Stimulated activated CD4-positive, alpha-beta T cell treated with anti-CD3 and anti-CD28 coated beads, TNF-alpha, amount 100 ng/mL, for 48 hours (primary cell): ENCODE measurements around the gene CIAPIN1.
"Not testable (repeated sequence)": the region's sequence is repeated elsewhere in the genome, so short reads cannot be mapped to it uniquely, and the experiment has no call there.

Experiments
- DNase-seq, 3 donors: peaks; one replicate each; pipeline ENCODE4 v3.0.0-alpha.2; 2020; ENCODE audit warnings: low read depth in 3 of 3

CIAPIN1 gene

DNA sequence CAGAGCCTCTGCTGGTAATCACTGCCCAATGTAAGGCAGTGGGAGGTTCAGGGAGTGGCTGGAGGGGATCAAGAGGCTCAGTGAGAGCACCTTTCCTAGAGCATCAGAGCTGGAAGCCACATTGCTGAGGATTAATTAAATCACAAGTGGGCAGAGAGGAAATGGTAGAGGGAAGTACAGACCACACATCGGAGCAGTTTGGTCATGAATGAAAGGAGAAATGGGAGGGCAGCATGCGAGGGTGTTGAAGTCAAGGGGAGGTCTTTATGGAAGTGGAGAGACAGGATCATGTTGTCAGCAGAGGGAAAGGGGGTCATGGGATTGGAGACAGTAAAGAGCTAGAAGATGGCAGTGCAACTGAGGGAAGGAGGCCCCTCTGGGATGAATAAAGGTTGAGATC lies 40.3 kb downstream of the CIAPIN1 start:
- no peak for DNase-seq

DNA sequence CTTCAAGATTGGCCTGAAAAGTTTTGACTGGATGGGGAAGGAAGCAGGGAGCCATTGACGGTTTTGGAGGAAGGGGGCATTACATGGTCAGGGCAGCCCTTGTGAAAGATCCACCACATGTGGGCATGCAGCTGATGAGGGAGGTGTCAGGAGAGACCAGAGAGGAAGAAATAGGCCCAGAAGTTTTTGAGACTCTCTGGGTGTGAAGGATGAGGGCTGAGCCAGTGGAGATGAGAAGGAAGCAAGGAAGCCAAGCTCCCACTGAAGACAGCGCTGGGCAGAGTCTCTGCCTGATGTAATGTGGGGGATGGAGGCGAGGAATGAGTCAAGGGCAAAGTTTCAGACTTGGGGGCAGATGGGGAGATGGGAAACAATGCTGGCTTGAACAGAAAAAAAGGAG lies 42.1 kb downstream of the CIAPIN1 start:
- no peak for DNase-seq

DNA sequence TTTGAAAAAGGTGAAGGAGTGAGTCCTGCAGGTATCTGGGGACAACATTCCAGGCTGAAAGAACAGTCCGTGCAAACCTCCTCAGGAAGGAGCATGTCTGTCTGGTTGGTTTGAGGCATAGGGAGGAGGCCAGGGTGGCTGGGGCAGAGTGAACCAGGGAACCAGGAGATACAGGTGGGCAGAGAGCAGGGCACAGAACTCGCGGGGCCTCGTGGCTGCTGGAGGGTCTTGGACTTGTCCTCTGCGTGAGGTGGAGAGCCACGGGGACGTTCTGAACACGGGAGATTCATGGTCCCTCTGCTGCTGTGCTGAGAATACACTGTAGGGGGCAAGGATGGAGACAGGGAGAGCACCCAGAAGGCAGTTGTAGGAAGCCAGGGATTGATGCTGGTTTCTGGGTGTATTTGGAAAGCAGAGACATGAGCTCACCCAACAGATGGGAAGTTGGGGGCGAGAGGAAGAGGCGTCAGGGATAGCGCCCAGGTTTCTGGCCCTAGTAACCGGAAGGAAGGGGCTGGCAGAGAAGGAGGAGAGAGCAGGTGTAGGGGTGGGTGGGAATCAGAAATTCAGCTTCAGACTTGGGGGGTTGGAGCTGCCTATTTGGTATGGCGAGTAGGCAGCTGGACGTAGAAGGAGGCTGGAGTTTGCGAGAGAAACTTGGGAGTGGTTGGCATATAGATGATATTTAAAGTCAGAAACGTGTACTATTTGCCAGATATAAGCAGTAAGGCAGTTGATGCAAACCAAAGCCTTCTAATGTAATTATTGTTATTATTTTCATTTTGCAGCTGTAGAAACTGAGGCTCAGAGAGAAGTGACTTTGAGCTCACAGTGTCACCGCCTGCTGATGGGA lies 43.0 kb downstream of the CIAPIN1 start, which contains the start of gene CCL17:
TSS of gene CCL17 (plus strand) at position 803 of the 853 bp plus-strand sequence. CDS start 9,166 bp downstream, outside the sequence.
- no peak for DNase-seq

DNA sequence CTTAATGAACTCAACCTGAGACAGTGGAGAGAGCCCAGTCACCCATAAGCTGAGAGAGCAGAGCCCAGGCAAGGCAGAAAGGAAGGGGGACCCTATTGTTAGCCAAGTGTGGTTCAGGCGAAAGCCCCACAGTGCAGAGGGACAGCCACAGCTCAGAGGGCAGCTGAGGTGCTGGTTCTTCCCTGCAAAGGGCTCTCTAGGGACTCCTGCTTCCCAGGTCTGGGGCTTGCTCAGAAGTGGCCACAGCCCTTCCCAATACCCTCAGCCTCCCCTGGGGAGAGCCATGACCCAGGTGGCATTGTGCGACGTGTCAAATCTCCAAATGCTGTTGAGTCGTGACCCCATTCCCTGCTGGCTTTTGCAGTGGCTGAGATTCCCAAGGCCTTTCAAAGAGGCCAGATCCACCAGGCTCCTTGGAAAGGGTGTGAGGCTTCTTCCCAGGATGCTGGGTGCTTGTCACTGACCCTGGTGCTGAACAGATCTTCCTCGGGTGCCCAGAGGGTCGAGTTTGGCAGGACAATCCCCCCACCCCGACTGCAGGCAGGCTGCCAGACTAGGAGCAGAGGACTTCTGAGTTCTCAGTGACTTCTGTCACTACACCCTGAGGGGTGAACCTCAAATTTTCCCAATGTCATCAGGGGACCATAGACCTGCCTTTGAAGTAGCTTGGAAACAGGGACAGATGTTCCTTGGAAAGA lies 45.1 kb downstream of the CIAPIN1 start:
- no peak for DNase-seq

DNA sequence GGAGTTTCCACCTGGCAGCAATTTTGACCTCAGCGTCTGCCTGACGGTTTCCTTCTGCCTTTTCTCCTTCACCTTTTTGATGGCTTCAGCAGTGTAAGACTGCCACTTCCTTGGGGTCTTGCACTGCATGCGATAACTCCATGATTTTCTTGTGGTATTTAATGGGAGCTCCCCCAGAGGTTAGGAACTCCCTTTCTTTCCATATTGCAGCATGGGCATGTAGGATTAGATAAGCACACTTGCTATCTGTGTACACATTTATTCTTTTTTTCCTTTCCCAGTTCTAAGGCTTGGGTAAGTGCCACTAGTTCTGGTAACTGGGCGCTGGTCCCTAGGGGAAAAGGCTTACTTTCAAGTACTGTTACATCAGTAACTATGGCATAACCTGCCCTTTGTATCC lies 49.7 kb downstream of the CIAPIN1 start:
- not testable (repeated sequence) for DNase-seq

DNA sequence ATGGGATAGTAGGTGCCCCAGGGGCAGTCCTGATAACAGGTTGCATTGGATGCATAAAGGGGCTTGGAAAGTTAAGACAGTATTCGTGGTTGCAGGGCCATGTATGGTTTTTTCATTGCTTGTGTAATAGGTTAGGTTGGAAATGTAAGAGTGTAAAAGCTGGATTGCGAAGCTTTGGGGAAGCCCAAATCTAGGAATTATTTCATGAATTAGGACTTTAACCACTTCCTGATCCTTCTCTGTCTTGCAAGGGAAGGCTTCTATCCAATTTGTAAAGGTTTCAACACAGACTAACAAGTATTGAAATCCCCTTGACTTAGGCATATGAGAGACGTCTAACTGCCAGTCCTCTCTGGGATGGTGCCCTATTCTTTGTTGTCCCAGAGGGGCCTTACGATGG lies 50.4 kb downstream of the CIAPIN1 start:
- no peak for DNase-seq

DNA sequence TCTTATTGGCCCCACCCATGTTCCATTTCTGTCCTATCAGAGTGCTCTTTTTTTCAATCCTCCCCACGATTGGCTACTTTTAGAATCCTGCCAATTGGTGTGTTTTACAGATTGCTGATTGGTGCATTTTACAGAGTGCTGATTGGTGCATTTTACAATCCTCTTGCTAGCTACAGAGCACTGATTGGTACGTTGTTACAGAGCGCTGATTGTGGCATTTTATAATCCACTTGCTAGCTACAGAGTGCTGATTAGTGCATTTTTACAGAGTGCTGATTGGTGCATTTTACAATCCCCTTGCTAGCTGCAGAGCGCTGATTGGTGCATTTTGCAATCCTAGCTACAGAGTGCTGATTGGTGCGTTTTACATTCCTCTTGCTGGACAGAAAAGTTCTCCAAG lies 52.2 kb downstream of the CIAPIN1 start:
- no peak for DNase-seq

DNA sequence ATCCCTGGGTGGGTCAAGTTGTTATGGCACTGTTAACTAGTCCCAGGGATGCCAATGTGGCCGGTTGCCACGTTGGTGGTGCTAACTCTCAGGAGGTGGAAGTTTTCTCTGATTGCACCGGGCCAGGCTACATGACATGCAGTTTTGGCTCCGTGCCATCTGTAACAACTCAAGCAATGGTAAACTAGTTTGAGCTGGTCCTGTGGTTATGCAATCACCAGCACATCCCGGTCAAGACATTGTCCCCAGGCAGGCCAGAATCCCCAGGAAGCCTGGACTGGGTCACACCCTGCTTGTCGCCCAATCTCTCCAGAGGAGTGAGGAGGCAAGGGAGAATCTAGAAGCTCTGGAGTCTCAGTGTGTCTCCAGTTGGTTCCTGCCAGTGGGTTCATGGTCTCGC lies 52.7 kb downstream of the CIAPIN1 start:
- no peak for DNase-seq

DNA sequence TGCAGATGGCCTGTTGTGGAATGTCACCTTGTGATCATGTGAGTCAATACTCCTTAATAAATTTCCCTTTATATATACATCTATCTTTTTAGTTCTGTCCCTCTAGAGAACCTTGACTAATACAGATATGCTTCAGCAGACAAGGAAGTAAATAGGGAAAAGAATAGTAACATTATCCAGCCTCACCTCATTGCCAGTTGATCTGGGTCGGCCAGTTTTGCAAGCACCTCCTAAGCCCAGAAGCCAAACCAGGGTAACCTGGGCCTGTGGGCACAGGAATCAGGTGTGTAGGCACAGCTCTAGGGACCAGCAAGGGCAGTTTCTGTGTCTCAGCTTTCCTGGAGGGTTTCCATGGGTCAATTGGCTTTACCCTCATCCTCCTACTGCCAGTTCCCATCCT lies 54.5 kb downstream of the CIAPIN1 start:
- no peak for DNase-seq

DNA sequence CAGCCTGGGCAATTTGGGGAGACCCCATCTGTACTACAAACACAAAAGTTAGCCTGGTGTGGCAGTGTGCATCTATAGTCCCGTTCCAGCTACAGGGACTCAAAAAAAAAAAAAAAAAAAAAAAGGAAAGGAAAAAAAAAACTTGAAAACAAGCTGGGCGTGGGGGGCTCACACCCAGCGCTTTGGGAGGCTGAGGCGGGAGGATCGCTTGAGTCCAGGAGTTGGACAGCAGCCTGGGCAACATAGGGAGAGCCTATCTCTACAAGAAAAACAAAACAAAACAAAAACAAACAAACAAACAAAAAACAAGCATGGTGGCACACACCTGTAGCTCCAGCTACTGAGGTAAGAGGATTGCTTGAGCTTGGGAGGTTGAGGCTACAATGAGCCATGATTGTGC lies 55.5 kb downstream of the CIAPIN1 start:
- no peak for DNase-seq

DNA sequence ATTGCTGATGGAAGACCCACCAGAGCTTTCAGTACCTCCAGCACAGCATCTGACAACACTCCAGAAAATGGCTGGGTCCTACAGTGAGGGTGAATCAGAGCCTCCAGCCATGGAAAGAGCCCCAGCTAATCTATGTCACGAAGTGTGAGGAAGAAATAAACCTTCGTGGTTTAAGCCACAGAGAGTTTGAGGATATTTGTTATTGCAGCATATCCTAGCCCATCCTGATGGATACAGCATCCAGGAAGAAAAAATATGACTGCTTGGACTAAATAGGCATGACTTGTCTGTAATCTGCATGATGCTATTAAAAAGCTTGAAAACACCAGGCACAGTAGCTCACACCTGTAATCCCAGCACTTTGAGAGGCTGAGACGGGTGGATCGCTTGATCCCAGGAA lies 55.9 kb downstream of the CIAPIN1 start:
- no peak for DNase-seq

DNA sequence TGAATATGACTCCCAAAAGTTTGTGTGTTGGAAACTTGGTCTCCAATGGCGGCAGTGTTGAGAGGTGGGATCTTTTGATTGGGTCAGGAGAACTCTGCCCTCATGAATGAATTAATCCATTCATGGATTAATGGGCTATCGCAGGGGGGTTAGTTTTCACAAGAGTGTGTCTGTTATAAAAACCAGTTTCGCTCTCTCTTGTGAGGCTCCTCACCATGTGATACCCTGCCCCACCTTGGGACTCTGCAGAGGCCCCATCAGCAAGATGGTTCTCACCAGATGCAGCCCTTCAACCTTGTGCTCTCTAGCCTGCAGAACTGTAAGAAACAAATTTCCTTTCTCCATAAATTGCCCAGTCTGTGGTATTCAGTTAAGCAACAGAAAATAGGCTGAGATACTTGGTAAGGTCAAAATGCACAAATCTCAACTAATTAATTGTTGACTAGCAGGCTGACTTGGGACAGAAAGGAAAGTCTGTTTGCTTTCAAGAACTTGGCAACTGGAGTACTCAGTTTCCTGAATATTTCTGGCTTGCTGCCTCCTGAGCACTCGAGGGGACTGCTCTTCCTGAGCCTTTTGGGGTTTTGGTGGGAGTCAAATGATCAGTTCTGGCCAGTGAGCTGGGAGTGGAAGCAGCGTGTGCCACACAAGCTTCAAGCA lies 56.4 kb downstream of the CIAPIN1 start:
- DNase-seq = no peak

DNA sequence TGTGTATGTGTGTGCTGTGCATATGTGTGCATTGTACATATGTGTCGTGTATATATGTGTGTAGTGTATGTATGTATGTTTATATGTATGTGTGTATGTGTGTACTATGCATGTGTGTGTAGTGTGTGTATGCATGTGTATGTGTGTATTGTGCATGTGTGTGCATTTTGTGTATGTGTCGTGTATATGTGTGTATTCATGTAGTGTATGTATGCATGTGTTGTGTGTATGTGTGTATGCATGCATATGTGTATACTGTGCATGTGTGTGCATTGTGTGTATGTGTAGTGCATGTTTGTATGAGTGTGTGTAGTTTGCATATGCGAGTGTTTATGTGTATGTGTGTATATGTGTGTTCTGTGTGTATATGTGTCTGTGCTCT lies 58.1 kb downstream of the CIAPIN1 start:
- DNase-seq = no peak

DNA sequence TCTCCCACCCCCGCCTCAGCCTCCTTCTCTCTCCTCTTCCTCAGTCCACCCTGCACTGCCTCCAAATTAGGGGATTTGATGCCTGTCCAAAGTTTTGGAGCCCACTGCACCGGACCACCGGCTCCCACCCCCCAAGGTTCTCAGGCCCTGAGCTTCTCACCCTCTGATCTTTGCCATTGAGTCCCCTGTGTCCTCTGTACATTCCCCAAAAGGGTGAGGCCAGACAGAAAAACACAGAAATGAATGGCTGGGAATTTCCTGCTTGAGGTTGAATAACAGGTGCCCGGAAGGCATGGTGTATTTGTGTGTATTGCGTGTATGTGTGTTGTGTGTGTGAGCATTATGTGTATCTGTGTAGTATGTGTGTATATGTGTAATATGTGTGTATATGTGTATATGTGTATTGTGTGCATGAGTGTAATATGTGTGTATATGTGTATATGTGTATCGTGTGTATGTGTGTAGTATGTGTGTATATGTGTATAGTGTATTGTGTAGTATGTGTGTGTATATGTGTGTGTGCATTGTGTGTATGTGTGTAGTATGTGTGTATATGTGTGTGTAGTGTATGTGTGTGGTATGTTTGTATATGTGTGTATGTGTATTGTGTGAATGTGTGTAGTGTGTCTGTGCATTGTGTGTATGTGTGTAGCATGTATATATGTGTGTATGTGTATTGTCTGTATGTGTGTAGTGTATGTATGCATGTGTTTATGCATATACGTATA lies 58.7 kb downstream of the CIAPIN1 start:
- no peak for DNase-seq

DNA sequence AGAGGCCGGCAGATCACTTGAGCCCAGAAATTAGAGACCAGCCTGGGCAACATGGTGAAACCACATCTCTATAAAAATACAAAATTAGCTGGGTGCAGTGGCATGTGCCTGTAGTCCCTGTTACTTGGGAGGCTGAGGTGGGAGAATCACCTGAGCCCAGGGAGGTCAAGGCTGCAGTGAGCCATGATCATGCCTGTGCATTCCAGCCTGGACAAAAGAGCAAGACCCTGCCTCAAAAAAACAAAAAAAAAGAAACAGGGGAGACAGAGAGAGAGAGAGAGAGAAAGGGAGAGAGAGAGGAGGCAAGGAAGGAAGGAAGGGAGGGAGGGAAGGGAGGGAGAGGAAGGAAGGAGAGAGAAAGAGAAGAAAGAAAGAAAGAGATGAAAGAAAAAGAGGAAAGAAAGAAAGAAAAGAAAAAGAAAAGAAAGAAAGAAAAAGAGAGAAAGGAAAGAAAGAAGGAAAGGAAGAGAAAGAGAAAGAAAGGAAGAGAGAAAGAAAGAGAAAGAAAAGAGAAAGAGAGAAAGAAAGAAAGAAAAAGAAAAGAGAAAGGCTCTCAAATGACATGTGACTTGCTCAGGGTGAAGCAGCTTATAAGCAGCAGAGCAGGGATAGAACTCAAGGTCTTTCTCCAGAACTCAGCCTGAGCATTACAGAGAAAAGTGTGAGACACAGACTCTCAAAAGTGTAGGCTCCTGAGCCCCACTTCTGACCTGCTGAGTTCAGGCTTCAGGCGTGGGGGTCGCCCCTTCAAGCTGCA lies 59.4 kb downstream of the CIAPIN1 start:
- no peak for DNase-seq

DNA sequence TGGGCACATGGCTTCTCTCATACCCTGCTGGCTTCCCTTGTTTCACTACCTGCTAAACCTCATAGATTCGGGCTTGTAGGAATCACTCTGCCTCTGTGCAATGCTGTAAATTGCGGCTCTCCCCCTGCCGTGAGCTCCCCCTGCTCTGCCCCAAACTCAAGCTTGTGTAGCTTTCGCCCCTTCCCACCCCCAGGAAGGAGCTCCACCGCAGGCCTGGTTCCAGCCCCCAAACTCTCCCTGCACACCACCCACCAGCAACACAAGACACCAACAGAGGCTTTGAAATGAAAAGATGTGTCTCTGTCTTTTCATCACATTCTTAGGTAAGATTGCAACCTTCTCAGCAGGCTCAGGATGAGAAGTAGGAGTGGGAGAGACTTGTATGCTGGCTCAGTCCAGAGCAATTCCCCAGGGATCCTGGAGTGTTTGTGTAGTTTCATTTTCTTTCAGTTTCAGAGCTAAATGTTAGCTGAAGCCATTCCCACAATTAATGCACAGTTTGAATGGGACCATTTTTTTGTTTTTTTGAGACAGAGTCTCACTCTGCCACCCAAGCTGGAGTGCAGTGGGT lies 60.7 kb downstream of the CIAPIN1 start:
- DNase-seq = no peak

DNA sequence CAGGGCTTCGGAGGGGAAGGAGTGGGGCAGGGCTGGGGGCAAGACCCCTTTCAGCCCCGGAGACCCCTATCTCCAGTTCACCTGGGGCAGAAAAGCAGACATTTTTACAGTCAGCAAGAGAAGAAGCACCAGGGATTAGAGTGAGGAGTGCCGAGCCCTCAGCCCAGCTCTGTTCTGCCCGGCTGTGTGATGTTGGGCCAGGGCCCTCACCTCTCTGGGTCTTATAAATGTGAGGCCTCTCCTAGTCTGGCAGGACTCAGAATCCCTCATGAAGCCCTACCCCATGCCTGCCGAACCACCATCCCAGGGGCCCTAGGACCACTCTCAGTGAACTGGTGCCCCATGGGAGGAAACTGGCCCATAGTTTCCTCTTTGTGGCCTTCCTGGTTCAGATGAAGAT lies 62.1 kb downstream of the CIAPIN1 start:
- no peak for DNase-seq

DNA sequence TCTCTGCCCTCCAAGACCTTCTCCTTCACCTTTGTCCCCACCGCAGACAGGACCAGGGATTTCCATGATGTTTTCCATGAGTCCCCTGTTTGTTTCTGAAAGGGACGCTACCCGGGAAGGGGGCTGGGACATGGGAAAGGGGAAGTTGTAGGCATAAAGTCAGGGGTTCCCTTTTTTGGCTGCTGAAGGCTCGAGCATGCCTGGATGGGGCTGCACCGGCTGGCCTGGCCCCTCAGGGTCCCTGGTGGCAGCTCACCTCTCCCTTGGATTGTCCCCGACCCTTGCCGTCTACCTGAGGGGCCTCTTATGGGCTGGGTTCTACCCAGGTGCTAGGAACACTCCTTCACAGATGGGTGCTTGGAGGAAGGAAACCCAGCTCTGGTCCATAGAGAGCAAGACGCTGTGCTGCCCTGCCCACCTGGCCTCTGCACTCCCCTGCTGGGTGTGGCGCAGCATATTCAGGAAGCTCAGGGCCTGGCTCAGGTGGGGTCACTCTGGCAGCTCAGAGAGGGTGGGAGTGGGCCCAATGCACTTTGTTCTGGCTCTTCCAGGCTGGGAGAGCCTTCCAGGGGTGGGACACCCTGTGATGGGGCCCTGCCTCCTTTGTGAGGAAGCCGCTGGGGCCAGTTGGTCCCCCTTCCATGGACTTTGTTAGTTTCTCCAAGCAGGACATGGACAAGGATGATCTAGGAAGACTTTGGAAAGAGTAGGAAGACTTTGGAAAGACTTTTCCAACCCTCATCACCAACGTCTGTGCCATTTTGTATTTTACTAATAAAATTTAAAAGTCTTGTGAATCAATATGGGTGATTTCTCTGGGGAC lies 62.7 kb downstream of the CIAPIN1 start:
- no peak for DNase-seq

DNA sequence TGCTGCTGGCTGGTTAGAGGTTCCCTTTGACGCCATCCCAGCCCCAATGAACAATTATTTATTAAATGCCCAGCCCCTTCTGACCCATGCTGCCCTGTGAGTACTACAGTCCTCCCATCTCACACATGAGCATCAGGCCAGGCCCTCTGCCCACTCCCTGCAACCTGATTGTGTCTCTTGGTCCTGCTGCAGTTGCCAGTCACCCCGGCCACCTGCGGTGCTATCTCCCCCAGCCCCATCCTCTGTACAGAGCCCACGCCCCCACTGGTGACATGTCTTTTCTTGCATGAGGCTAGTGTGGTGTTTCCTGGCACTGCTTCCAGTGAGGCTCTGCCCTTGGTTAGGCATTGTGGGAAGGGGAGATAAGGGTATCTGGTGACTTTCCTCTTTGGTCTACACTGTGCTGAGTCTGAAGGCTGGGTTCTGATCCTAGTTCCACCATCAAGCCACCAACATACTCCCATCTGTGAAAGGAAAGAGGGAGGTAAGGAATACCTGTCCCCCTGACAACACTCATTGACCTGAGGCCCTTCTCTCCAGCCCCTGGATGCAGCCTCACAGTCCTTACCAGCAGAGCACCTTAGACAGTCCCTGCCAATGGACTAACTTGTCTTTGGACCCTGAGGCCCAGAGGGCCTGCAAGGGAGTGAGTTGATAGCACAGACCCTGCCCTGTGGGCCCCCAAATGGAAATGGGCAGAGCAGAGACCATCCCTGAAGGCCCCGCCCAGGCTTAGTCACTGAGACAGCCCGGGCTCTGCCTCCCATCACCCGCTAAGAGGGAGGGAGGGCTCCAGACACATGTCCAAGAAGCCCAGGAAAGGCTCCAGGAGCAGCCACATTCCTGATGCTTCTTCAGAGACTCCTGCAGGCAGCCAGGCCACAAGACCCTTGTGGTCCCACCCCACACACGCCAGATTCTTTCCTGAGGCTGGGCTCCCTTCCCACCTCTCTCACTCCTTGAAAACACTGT lies 63.6 kb downstream of the CIAPIN1 start:
- DNase-seq = no peak
